GM12801 (cell line): ENCODE data around the gene COG8.

Experiments used
- TF ChIP-seq, protein P1 (sequence below): IDR thresholded peaks from one replicate; pipeline ENCODE4 v1.5.1; 2011; ENCODE audit warnings: control low read depth; ENCODE audit not compliant: insufficient read length; ENCODE audit errors: extremely low read depth

Gene COG8, protein sequence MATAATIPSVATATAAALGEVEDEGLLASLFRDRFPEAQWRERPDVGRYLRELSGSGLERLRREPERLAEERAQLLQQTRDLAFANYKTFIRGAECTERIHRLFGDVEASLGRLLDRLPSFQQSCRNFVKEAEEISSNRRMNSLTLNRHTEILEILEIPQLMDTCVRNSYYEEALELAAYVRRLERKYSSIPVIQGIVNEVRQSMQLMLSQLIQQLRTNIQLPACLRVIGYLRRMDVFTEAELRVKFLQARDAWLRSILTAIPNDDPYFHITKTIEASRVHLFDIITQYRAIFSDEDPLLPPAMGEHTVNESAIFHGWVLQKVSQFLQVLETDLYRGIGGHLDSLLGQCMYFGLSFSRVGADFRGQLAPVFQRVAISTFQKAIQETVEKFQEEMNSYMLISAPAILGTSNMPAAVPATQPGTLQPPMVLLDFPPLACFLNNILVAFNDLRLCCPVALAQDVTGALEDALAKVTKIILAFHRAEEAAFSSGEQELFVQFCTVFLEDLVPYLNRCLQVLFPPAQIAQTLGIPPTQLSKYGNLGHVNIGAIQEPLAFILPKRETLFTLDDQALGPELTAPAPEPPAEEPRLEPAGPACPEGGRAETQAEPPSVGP

DNA sequence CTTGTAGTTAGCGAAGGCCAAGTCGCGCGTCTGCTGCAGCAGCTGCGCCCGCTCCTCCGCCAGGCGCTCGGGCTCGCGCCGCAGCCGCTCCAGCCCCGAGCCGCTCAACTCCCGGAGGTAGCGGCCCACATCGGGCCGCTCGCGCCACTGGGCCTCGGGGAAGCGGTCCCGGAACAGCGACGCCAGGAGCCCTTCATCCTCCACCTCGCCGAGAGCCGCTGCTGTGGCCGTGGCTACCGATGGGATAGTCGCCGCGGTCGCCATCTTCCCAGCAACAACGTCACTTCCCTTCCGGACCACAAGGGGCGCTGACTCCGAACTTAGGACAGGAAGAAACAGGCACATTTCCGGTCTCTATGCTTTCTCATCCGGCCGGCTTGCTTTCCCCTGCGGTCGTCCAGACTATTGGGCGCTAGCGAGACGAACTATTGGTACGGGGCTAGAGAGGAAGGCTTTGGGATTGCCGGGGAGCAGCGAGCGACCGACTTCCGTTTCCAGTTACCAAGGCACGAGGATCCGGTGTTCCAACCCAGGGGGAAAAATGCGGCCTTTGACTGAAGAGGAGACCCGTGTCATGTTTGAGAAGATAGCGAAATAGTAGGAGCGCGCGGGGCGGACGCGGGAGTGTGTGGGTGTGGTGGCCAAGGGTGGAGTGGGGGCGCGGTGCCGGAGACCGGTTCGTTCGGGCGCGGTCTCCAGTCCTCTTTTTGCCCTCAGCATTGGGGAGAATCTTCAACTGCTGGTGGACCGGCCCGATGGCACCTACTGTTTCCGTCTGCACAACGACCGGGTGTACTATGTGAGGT is at the start of gene COG8, which contains the start of gene NIP7:
Gene COG8, minus strand, starts transcription at position 276 of the 806 bp plus-strand sequence. Its CDS starts 12 bp downstream, at position 264.
Gene NIP7, plus strand, starts transcription at position 484 of the 806 bp plus-strand sequence. Its CDS starts 58 bp downstream, at position 542.
- TF ChIP-seq, protein P1, sequence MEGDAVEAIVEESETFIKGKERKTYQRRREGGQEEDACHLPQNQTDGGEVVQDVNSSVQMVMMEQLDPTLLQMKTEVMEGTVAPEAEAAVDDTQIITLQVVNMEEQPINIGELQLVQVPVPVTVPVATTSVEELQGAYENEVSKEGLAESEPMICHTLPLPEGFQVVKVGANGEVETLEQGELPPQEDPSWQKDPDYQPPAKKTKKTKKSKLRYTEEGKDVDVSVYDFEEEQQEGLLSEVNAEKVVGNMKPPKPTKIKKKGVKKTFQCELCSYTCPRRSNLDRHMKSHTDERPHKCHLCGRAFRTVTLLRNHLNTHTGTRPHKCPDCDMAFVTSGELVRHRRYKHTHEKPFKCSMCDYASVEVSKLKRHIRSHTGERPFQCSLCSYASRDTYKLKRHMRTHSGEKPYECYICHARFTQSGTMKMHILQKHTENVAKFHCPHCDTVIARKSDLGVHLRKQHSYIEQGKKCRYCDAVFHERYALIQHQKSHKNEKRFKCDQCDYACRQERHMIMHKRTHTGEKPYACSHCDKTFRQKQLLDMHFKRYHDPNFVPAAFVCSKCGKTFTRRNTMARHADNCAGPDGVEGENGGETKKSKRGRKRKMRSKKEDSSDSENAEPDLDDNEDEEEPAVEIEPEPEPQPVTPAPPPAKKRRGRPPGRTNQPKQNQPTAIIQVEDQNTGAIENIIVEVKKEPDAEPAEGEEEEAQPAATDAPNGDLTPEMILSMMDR: no peak

DNA sequence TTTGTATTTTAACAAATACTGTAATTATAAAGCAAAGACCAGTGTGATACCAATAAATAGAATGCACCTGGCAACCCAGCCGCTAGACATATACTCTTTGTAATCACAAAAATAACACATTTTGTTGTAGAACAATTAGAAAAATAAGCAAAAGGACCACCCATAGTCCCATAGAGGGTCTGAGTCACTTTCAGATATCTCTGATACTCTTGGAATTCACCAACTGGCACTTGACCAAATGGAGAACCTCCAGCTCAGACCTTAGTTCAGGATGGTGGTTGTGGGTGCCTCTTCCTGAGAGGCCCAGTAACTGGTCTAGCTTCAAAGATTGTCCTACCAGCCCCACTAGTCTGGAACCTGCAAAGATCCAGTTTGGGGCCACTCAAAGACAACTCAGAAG is 47.2 kb upstream of the COG8 start:
- TF ChIP-seq, protein P1: no peak

DNA sequence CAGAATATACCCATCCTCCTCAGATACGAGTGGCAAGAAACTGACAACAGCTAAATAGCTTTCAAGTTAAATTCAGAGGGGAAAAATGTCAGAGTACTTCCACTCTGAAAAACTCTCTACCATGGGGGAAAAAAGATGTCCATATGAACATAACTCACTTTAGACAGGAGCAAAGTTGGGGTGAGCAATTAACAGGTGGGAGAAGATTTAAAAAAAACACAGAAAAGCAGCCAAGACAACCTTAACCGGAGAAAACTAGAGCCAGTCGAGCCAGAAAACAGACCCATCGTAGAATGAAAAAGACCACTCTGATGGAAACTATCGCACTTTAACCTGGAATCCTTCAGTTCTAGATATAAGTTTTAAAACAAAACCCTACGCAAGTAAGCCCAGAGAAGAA is 45.6 kb upstream of the COG8 start:
- TF ChIP-seq, protein P1: no peak

DNA sequence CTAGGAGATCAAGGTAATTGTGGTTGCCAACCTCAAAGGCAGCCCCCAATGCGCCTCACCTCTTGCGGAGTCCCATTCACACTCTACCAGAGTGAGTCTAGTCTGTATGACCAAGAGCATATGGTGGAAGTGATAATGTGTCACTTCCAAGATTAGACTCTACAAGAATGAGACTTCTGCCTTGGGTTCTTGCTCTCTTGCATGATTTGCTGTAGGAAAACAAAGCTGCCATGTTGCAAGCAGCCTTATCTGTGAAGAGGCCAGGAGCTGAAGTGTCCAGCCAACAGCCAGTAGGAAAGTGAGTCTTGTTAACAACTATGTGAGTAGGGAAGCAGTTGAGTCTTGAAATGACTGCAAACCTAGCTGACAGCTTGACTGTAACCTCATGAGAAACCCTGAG is 43.1 kb upstream of the COG8 start:
- TF ChIP-seq, protein P1: no peak

DNA sequence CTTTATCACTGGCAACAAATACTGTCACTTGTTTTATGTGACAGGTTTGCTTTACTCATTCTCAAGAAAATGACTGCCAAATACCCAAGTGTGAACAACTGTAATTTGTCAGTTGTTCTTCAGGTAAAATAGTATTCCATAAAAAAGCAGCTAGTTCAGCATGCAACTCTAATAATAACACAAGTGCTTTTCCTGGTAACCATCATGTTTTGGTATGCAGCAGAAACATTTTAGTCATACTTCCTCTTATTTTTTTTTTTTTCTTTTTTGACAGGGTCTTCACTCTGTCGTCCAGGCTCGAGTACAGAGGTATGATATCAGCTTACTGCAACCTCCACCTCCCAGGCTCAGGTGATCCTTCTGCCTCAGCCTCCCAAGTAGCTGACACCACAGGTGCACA is 41.9 kb upstream of the COG8 start:
- TF ChIP-seq, protein P1: no peak

DNA sequence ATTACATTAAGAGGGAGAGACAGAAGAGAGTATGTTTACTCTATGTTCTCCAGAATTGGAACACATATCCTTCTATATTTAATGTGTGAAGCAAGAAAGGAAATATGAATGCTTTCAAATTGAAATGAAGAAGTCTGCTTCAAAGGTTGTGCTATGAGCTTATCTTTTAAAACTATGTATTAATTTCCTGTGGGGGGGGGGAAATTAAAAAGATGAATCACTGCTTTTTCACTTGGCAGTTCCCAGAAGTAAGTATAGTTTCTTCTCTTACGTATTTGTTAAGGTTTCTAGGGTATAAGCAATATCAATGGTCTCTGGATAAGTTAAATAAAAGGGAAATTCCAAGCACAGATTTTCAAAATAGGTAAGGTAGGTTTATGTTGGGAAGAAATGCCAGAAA is 39.4 kb upstream of the COG8 start:
- TF ChIP-seq, protein P1: no peak

DNA sequence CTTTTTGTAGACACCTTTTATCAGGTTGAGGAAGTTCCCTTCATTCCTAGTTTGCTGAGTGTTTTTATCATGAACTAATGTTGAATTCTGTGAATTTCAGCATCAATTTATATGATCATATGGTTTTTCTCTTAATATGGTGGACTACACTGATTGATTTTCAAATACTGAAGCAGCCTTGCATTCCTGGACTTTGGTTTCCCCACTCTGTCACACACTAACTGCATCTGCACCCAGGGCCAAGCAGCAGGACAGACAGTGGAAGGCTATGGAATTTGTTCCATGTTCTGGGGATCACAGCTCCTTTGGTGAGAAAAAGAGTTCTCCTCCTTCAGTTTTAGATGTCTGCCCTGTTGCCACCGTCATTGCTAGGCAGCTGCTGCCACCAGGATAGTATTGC is 38.7 kb upstream of the COG8 start:
- TF ChIP-seq, protein P1: no peak
